Spleen (tissue), 7 donors: ENCODE data around the gene UPK1B.

ENCODE experiments used
- POLR2A ChIP-seq, 3 donors: fragments of 450-650 bp; IDR thresholded peaks; one replicate each; pipeline ENCODE4 v1.5.1; 2017; ENCODE audit warnings: antibody characterized with exemption in 3 of 3, mild to moderate bottlenecking in 1 of 3
- POLR2AphosphoS5 ChIP-seq, 3 donors: sonication (generic); formaldehyde crosslinking; IDR thresholded peaks; one replicate each; pipeline ENCODE4 v1.5.1; 2017; ENCODE audit warnings: antibody characterized with exemption in 3 of 3
- TF ChIP-seq, protein P1 (sequence below), 11 experiments: fragments of 200-600 bp in 7 of 11; fragments of 450-650 bp in 4 of 11; sonication (generic) in 4 of 11; IDR thresholded peaks in 8 of 11; conservative IDR thresholded peaks in 3 of 11; 1 replicate in 7 of 11; 2 replicates in 4 of 11; pipeline versions ENCODE4 v1.4.0 to v1.8.0; 2016 to 2021; ENCODE audit warnings: antibody characterized with exemption in 11 of 11, inconsistent platforms in 4 of 11, mild to moderate bottlenecking in 1 of 11
- donor health status: DM: no; HTN: no; CAD: no; lungs with moderate emphysema.
- donor health status: DM: no; HTN: no; CAD: no.
- donor health status: DM: no; HTN: no; CAD: no.

DNA sequence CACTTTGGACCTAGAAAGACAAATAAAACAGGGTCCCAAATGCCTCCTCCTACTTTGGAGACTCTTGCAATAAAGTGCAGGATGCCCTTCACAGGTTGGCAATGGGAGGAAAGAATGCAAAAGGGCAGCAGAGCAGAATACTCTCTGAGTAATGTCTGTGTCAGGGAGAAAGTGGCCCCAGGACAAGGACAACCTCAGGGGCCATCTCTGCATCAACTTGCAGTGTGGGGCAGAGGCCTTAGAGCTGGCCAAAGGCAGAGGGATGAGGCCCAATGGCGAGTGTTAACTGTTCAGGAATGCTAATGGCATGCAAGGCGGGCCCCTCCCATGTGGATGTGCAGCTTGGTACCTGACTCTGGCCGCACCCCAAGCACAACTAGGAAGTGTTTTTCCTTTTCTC, 8.4 kb downstream of the UPK1B start:
- TF ChIP-seq POLR2AphosphoS5 (IDR thresholded peaks at IDR 0.05) (no peak), POLR2A (IDR thresholded peaks at IDR 0.05) (no peak)
- TF ChIP-seq, protein P1, sequence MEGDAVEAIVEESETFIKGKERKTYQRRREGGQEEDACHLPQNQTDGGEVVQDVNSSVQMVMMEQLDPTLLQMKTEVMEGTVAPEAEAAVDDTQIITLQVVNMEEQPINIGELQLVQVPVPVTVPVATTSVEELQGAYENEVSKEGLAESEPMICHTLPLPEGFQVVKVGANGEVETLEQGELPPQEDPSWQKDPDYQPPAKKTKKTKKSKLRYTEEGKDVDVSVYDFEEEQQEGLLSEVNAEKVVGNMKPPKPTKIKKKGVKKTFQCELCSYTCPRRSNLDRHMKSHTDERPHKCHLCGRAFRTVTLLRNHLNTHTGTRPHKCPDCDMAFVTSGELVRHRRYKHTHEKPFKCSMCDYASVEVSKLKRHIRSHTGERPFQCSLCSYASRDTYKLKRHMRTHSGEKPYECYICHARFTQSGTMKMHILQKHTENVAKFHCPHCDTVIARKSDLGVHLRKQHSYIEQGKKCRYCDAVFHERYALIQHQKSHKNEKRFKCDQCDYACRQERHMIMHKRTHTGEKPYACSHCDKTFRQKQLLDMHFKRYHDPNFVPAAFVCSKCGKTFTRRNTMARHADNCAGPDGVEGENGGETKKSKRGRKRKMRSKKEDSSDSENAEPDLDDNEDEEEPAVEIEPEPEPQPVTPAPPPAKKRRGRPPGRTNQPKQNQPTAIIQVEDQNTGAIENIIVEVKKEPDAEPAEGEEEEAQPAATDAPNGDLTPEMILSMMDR (IDR thresholded peaks at IDR 0.05 in 8 of 11, conservative IDR thresholded peaks at IDR 0.05 in 3 of 11), result no peak
